Fibroblast of mammary gland (primary cell): ENCODE results near the gene PARD3B.
"Not testable (repeated sequence)": the region's sequence is repeated elsewhere in the genome, so short reads cannot be mapped to it uniquely, and the experiment has no call there.

Experiments
- DNase-seq: peaks from one replicate; pipeline ENCODE4 v3.0.0-alpha.2; 2010; ENCODE audit warnings: low read depth
- H3K4me3 ChIP-seq: 2 replicates; pipeline ENCODE4 v1.5.1; 2011; ENCODE audit warnings: low read depth, mild to moderate bottlenecking, low read length, moderate library complexity; ENCODE audit not compliant: control insufficient read depth
- CTCF ChIP-seq: conservative IDR thresholded peaks from 2 replicates; pipeline ENCODE4 v1.5.1; 2011; ENCODE audit warnings: low read depth, low read length, inconsistent platforms; ENCODE audit not compliant: control insufficient read depth, insufficient read depth

Gene PARD3B

GRCh38 chr2:204550751-204551511, 5.7 kb downstream of the PARD3B start:
- TF ChIP-seq CTCF, result no peak
- peak; percentile 28 for DNase-seq
- H3K4me3 ChIP-seq, result no peak overlapping the region

- no peak overlapping the region for H3K4me3 ChIP-seq
- no peak for DNase-seq
- TF ChIP-seq CTCF, result no peak
Measured at GRCh38 chr2:204551512-204551863, 6.2 kb downstream of the PARD3B start.

GRCh38 chr2:204557604-204558003, 12.3 kb downstream of the PARD3B start:
- TF ChIP-seq CTCF, result no peak
- no peak for DNase-seq

GRCh38 chr2:204559358-204559757, 14.1 kb downstream of the PARD3B start:
- not testable (repeated sequence) for H3K4me3 ChIP-seq, DNase-seq

More at GRCh38 chr2:204557604-204558003, 12.3 kb downstream of the PARD3B start:
- no peak overlapping the region for H3K4me3 ChIP-seq

GRCh38 chr2:204560902-204561301, 15.6 kb downstream of the PARD3B start:
- DNase-seq, result no peak
- no peak overlapping the region for H3K4me3 ChIP-seq
- no peak for TF ChIP-seq CTCF

GRCh38 chr2:204561771-204562170, 16.5 kb downstream of the PARD3B start:
- no peak for TF ChIP-seq CTCF
- H3K4me3 ChIP-seq, result no peak overlapping the region
- no peak for DNase-seq

GRCh38 chr2:204566439-204566838, 21.2 kb downstream of the PARD3B start:
- DNase-seq, result no peak
- no peak for TF ChIP-seq CTCF
- no peak overlapping the region for H3K4me3 ChIP-seq
